OCI-LY3 (cell line): ENCODE measurements around the gene NHERF2.

ENCODE experiments used
- CTCF ChIP-seq: fragments of 200-600, 300-600 bp; sonication (generic); IDR thresholded peaks from 2 replicates; pipeline ENCODE4 v1.5.1; 2014; ENCODE audit warnings: antibody characterized with exemption, low read length, low read depth
- EZH2phosphoT487 ChIP-seq: fragments of 200-600 bp; shearing (Covaris generic); IDR thresholded peaks from 2 replicates; pipeline ENCODE4 v1.6.1; 2018; ENCODE audit warnings: antibody characterized with exemption, mixed run types, low read depth

DNA sequence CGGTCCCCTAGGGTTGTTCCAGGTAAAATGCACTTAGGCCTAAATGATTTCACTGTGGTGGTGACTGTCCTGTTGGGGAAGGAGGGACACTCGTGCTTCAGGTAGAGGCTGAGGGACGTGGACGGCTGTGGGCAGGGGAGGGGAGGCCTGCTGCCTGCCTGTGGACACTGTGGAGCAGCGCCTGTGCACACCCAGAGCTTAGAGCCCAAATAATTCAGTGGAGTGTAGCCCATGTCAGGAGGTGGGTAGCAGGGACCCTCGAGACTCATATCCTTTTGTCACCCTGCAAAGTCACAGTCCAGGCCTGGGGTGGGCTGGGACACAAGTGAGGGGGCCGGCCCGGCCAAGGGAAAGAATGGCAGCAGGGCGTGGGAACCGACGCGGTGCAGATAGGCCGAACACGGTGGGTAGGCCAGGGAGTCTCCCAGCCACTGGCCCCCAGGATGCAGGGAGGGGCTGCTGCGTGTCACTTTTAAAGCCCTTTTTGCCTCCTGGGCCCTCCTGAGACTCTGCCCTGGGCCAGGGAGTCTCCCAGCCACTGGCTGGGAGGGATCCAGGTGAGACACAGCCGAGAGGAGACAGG lies 733 bp upstream of the NHERF2 start:
- TF ChIP-seq CTCF (no peak), EZH2phosphoT487 (no peak)
